ENCODE results near the gene RDH5.

The RDH5 gene

DNA sequence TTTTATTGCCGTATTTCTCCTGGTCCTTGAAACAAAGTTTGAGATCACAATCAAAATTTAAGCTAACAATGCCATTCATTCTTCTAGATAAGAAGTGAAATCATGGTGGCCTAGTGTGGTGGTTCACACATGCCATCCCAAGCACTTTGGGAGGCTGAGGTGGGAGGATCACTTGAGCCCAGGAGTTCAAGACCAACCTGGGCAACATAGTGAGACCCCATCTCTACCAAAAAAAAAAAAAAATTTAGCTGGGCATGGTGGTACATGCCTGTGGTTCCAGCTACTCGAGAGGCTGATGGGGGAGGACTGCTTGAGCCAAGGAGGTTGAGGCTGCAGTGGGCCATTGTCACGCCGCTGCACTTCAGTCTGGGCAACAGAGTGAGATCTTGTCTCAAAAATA, 47.0 kb downstream of the RDH5 start:
- TF ChIP-seq, protein P1, sequence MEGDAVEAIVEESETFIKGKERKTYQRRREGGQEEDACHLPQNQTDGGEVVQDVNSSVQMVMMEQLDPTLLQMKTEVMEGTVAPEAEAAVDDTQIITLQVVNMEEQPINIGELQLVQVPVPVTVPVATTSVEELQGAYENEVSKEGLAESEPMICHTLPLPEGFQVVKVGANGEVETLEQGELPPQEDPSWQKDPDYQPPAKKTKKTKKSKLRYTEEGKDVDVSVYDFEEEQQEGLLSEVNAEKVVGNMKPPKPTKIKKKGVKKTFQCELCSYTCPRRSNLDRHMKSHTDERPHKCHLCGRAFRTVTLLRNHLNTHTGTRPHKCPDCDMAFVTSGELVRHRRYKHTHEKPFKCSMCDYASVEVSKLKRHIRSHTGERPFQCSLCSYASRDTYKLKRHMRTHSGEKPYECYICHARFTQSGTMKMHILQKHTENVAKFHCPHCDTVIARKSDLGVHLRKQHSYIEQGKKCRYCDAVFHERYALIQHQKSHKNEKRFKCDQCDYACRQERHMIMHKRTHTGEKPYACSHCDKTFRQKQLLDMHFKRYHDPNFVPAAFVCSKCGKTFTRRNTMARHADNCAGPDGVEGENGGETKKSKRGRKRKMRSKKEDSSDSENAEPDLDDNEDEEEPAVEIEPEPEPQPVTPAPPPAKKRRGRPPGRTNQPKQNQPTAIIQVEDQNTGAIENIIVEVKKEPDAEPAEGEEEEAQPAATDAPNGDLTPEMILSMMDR (IDR thresholded peaks at IDR 0.05; ENCODE audit: low read depth, low read length): no peak
- no peak overlapping the region for H3K4me3 ChIP-seq (ENCODE audit: low read depth, low read length)

DNA sequence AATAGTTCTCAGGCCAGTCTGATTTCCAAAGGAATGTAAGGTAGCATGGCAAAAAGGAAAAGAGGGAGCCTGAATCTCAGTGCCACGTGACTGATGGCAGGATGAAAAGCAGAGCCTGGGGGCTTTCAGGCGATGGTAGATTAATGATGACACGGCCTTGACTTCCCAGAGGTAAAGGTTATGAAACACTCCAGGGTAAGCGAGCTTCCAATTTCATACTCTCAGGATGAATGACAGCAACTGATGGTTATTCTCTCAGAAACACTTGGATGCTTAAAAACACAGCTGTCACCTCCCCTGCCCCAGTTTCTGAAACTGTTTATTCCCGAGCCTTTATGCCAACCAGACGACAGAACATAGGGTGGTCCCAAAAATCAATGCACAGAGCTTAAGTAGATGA, 51.5 kb downstream of the RDH5 start:
- H3K4me3 ChIP-seq (ENCODE audit: low read depth, low read length): no peak overlapping the region
- TF ChIP-seq, protein P1 (IDR thresholded peaks at IDR 0.05; ENCODE audit: low read depth, low read length): no peak

Data from WI38 (cell line).